Measurements from ENCODE around the gene GPR132.
"Not testable (repeated sequence)": the region's sequence is repeated elsewhere in the genome, so short reads cannot be mapped to it uniquely, and the experiment has no call there.

Gene GPR132

DNA sequence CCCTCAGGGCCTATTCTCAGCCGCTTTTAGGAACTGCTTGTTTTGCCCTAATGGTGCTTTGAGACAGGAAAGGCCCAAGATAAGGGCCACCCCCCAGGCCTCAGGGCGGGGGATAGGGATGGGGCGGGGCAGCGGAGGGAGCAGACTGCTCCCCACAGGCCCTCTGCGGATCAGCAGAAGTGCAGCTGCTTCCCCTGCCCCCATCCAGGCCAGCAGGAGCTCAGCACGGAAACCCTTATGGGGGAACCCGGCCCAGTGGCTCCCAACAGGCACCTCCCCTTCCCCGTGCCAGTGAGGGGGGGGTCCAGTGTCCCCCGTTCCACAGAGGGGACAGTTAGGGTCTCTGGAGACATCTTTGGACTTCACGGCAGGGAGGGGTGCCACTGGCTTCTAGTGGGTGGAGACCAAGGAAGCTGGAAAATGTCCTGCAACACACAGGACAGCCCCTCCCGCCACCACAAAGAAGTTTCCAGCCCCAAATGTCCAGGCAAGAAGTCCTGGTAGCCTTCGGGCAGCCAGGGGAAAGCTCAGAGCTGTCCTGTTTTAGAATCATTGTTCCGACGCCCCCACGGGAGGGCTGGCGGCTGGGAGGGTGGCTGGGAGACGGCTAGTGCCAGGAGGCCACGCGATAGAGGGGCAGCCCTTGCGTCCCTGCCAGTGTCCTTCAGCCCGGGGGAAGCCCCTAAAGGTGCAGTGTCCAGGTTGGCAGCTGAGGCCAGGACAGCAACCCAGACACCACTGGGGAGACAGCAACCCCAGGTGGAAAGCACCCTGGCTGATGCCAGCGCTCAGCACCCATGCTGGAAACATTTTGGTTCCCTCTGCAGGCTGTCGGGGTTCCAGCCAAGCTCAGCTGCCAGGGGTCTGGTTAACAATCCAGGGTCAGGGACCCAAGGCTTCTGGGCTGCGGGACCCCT, 10.4 kb upstream of the GPR132 start:
- DNase-seq (ENCODE audit: low read depth in 2 of 2): no peak

DNA sequence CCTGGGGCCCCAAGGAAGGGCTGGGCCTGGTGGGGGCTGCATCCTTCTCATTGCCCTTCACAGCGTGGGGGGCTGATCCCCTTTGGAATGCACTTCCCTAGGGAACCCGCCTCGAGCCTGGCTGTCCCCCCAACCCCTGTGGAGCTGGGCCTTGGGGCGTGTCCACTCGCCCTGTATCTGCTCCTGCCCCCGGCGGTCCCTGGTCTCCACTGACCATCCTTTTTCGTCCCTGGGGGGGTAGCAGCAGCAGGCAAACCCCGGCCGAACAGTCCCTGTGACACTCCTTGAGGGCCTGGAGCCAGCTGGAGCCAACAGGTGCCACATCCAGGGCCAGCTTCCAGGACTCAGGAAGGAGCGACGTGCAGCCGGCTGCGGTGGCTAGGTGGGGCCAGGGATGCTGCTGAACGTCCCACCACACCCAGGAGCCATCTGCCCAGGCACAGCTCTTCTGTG, 9.4 kb upstream of the GPR132 start:
- no peak for DNase-seq (ENCODE audit: low read depth in 2 of 2)

- DNase-seq (ENCODE audit: low read depth in 2 of 2): no peak
Measured at GRCh38 chr14:105073720-105074600, 8.7 kb upstream of the GPR132 start.

DNA sequence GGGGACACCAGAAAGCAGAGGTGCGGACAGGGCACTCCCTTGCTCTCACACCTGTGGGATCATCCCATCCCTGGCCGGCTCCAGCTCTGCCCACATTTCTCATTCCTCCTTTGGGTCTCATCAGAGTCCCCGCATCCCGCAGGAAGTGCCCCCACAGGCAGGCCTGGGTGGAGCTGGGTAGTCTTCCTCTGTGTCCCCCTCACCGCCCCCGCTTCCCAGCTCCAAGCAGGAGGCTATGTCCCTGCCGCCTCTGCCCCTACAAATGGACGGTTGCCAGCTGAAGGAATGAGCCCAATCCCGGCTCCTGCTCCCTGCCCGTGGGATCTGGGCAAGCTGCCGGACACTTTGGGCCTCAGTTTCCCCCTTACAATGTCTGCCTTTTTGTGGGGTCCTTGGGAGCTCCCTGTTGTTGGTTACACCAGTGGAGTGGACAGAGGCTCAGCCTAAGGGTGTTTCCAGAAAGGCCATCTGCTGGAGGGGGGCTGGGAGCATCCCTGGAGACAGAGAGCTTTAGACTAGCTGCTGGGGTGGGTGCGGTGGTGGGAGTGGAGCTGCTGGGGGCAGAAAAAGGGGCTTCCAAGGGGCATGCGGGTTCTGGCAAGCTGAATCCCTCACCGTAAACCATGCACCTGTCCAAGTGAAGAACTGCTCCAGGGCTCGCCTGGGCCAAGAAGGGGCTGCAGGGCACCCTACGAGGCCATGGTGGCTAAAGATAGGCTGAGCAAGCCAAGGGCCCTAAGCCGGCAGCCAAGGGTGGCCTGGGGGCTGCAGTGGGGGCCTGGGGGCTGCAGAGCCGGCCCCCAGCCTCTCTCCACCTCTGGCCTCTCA, 7.9 kb upstream of the GPR132 start:
- DNase-seq (ENCODE audit: low read depth in 2 of 2): no peak

- no peak for DNase-seq (ENCODE audit: low read depth in 2 of 2)
Measured at GRCh38 chr14:105072381-105072861, 7.2 kb upstream of the GPR132 start.

- DNase-seq (ENCODE audit: low read depth in 2 of 2): no peak
Measured at GRCh38 chr14:105071942-105072341, 6.7 kb upstream of the GPR132 start.

GRCh38 chr14:105071326-105071725, 6.1 kb upstream of the GPR132 start:
- DNase-seq (ENCODE audit: low read depth in 2 of 2): no peak

DNA sequence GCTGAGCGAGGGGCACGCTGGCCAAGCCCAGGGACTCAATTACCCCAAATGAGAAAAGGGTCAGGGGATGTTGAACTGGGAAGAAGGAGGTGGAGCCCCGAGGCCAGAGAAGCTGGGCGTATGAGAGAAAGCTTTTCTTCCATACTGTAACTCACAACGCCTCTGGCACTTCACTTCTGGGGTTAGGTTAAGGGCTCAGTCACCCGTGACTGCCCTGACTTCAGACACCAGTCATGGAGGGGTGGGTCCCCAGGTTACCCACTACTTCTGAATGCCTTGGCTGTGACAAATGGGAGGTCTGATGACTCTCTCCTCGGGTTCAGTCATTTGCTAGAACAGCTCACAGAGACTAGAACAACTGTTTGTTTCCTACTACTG, 5.5 kb upstream of the GPR132 start:
- no peak for DNase-seq (ENCODE audit: low read depth in 2 of 2)

DNA sequence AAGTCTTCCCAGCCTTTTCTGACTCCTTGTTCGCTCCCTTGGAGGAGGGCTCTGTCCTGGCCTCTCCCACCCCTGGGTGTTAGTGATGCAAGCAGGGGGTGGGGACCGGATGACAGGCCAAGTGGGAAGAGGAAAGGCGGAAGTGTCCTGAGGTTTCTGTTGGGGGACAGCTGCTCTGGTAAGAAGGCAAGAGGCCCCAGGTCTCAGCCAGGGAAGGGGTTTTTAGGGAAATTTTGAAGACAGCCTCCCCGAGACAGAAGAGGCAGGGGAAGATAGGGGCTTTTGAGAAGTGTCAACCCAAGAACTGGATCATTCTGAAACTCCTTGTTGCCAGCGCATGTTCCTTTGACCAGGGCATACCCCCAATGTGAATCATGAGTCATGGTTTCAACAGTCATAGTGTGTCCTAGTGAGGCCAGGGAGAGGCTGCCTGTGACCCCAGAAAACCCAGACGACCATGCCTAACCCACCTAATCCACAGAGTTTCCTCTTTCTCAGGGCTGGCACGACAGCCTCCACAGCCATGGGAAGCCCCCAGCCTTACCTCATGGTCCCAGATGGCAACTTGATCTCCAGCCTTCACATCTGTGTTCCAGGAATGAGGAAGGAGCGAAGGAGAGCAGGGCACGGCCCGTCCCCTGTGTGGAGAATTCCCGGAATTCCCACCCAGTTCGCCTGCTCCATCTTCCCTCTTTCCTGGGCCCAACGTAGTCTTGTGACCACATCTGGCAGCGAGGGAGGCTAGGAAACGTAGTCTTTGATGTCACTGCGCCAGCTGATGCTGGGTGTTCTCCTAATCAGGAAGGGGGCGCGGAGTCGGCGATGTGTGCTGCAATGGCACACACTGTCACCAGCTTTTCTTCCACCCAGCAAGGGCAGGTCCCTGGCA, 4.9 kb upstream of the GPR132 start:
- no peak for DNase-seq (ENCODE audit: low read depth in 2 of 2)

GRCh38 chr14:105069522-105069870, 4.3 kb upstream of the GPR132 start:
- DNase-seq (ENCODE audit: low read depth in 2 of 2): no peak

- no peak for DNase-seq (ENCODE audit: low read depth in 2 of 2)
Measured at GRCh38 chr14:105068818-105069217, 3.6 kb upstream of the GPR132 start.

- DNase-seq (ENCODE audit: low read depth in 2 of 2): no peak
Measured at GRCh38 chr14:105067969-105068301, 2.7 kb upstream of the GPR132 start.

- DNase-seq (ENCODE audit: low read depth in 2 of 2): peak; percentile 37 to 43
Measured at GRCh38 chr14:105067140-105067968, 2.1 kb upstream of the GPR132 start.

- DNase-seq (ENCODE audit: low read depth in 2 of 2): no peak
Measured at GRCh38 chr14:105066240-105067071, 1.2 kb upstream of the GPR132 start.

- no peak for DNase-seq (ENCODE audit: low read depth in 2 of 2)
Measured at GRCh38 chr14:105064721-105065143, 498 bp downstream of the GPR132 start.

- DNase-seq (ENCODE audit: low read depth in 2 of 2): no peak
Measured at GRCh38 chr14:105064001-105064400, 1.2 kb downstream of the GPR132 start.

GRCh38 chr14:105063506-105063905, 1.7 kb downstream of the GPR132 start:
- DNase-seq (ENCODE audit: low read depth in 2 of 2): not testable (repeated sequence)

DNA sequence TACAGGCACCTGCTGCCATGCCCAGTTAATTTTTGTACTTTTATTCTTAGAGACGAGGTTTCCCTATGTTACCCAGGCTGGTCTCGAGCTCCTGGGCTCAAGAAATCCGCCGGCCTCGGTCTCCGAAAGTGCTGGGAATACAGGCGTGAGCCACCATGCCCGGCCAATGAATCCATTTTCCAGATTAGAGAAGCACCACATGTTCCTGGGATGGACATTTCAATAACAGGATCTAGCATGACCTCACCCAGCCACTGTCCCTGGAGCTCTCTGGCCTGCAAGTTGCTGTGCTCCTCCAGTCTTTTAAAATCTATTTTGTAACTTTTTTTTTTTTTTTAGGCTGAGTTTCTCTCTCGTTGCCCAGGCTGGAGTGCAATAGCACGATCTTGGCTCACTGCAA, 2.2 kb downstream of the GPR132 start:
- DNase-seq (ENCODE audit: low read depth in 2 of 2): no peak

DNA sequence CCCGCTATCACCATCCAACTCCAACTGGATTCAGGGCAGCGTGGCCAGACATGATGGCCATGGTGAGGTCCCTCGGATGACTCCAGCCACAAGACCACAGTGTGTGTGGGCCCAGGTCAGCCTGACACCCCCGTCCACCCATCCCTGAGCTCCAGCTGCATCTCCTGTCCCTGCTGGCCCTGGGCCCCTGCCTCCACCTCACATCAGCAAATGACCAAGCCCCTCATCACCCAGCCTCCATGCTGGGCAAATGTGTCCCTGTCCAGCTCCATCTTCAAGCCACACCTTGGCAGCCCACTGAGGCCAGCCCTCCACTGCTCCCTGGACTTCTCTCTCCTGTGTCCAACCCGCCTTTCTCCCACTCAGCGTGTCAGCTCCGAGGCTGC, 3.2 kb downstream of the GPR132 start:
- DNase-seq (ENCODE audit: low read depth in 2 of 2): no peak
